ENCODE measurements around the gene DPYSL3.
A peak's percentile ranks its signal among the peaks of the same experiment; 100 is the strongest.

DPYSL3 gene

DNA sequence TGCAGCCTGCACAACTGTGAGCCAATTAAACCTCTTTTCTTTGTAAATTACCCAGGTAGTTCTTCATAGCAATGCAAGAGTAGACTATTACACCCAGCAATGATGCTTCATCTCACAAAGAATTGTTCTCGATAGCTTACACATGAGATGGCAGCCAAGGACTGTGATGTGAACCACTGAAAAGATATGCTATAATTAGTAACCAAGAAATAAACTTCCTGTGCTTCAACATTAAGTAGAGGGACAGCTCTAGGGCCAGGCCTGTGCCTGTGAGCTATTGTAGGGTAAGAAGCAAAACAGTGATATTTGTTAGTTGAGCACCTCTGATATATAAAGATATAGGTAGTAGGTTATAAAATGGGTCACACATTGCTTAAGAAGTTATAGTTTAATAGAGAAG lies 41.8 kb upstream of the DPYSL3 start:
- Histone ChIP-seq H3K9ac (ENCODE audit: low read length) (no peak overlapping the region), H3K4ac (ENCODE audit: low read depth in 1 of 2, low read length in 2 of 2) (no peak overlapping the region), H3K4me1 (ENCODE audit: control insufficient read depth, insufficient read depth, low read depth, low read length) (no peaks in the 10 kb centered on the region), H3K4me2 (ENCODE audit: low read length, poor library complexity, severe bottlenecking) (no peak overlapping the region), H3K36me3 (ENCODE audit: control insufficient read depth in 1 of 2, insufficient read depth in 2 of 2, low read depth in 1 of 2, low read length in 2 of 2) (no peaks in the 10 kb centered on the region), H3K9me3 (ENCODE audit: control insufficient read depth, low read length) (no peaks in the 10 kb centered on the region), H2BK120ac (ENCODE audit: low read depth, low read length) (no peak overlapping the region), H3K27ac (ENCODE audit: low read length, poor library complexity, severe bottlenecking) (no peak overlapping the region), H3K14ac (ENCODE audit: low read length in 2 of 2) (no peak overlapping the region), H4K8ac (ENCODE audit: low read length) (no peak overlapping the region), H3K27me3 (ENCODE audit: control insufficient read depth in 1 of 2, insufficient read depth in 1 of 2, low read length in 2 of 2) (no peaks in the 10 kb centered on the region), H4K91ac (ENCODE audit: low read length) (no peak overlapping the region), H3K79me1 (replicated peaks; ENCODE audit: low read length, poor library complexity, severe bottlenecking) (no peaks in the 10 kb centered on the region), H2BK5ac (ENCODE audit: low read depth, low read length, poor library complexity, severe bottlenecking) (no peak overlapping the region), H3K23ac (ENCODE audit: low read length in 2 of 2) (no peak overlapping the region), H3K4me3 (ENCODE audit: insufficient read depth in 1 of 2, low read depth in 1 of 2, low read length in 2 of 2) (no peak overlapping the region), H3K18ac (ENCODE audit: low read depth in 1 of 2, low read length in 2 of 2) (peak overlapping the region in 1 of 2 experiments; percentile 9), H2BK12ac (ENCODE audit: low read length in 2 of 2) (no peak overlapping the region), H2BK15ac (ENCODE audit: low read depth, poor library complexity, severe bottlenecking) (no peak overlapping the region), H2AK5ac (ENCODE audit: low read length, severe bottlenecking) (no peak overlapping the region), H2AFZ (ENCODE audit: low read depth, low read length) (no peak overlapping the region)
- peak; percentile 36 for DNase-seq
- 17% methylated on average over 1 of the region's 1 CpG for WGBS

DNA sequence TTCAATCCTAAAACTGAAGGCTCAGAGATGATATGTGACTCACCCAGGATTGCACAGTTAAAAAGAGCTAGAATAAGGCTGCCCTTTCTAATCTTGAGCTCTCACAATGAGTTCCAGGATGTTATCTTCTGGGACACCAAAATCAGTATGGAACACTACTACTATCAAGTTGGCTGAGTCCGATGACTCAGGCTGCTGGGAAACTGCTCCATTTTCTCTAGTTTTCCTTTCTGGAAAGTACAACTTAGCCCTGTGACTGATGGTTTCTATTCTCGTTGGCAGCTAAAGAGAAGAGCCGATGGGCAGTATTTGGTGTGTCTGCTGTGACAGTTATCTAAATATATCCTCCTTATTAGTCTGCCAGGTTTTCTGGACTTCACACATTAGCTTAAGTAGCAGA lies 37.9 kb upstream of the DPYSL3 start:
- Histone ChIP-seq H3K79me1 (replicated peaks; ENCODE audit: low read length, poor library complexity, severe bottlenecking) (no peaks in the 10 kb centered on the region), H2BK15ac (ENCODE audit: low read depth, poor library complexity, severe bottlenecking) (no peak overlapping the region)

DNA sequence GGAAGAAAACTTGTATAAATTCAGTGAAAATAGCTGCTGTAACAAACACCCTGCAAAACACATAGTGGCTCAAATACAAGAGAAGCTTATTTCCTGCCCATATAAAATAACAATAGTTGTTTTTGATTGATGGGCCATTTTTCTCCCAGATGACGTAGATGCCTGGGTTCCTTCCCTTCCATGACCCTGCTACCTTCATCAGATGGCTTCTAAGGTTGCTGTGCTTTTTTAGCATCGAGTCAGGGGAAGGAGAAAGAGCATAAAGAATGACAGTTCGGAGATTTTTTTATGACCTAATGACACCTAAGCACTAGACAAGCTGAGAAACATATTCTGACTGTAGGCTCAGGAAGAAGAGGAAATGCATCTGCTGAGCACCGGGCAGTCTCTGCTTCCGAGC lies 34.7 kb upstream of the DPYSL3 start:
- no peak overlapping the region for H4K91ac ChIP-seq (ENCODE audit: low read length)
- 71% methylated on average over 4 of the region's 5 CpGs for WGBS

More for the DNA sequence above, 37.9 kb upstream of the DPYSL3 start:
- Histone ChIP-seq H3K18ac (ENCODE audit: low read depth in 1 of 2, low read length in 2 of 2) (no peak overlapping the region), H3K36me3 (ENCODE audit: control insufficient read depth in 1 of 2, insufficient read depth in 2 of 2, low read depth in 1 of 2, low read length in 2 of 2) (no peaks in the 10 kb centered on the region), H2BK120ac (ENCODE audit: low read depth, low read length) (no peak overlapping the region), H3K4me3 (ENCODE audit: insufficient read depth in 1 of 2, low read depth in 1 of 2, low read length in 2 of 2) (no peak overlapping the region), H3K9ac (ENCODE audit: low read length) (peak overlapping the region; percentile 67), H2BK5ac (ENCODE audit: low read depth, low read length, poor library complexity, severe bottlenecking) (no peak overlapping the region), H3K4me1 (ENCODE audit: control insufficient read depth, insufficient read depth, low read depth, low read length) (no peaks in the 10 kb centered on the region), H3K27ac (ENCODE audit: low read length, poor library complexity, severe bottlenecking) (no peak overlapping the region), H3K4ac (ENCODE audit: low read depth in 1 of 2, low read length in 2 of 2) (no peak overlapping the region), H3K27me3 (ENCODE audit: control insufficient read depth in 1 of 2, insufficient read depth in 1 of 2, low read length in 2 of 2) (no peaks in the 10 kb centered on the region), H2BK12ac (ENCODE audit: low read length in 2 of 2) (no peak overlapping the region), H3K23ac (ENCODE audit: low read length in 2 of 2) (no peak overlapping the region), H2AK5ac (ENCODE audit: low read length, severe bottlenecking) (no peak overlapping the region), H4K8ac (ENCODE audit: low read length) (no peak overlapping the region), H3K4me2 (ENCODE audit: low read length, poor library complexity, severe bottlenecking) (no peak overlapping the region), H3K9me3 (ENCODE audit: control insufficient read depth, low read length) (no peaks in the 10 kb centered on the region), H4K91ac (ENCODE audit: low read length) (no peak overlapping the region), H3K14ac (ENCODE audit: low read length in 2 of 2) (no peak overlapping the region), H2AFZ (ENCODE audit: low read depth, low read length) (no peak overlapping the region)
- WGBS: 77% methylated on average over 2 of the region's 3 CpGs
- DNase-seq: peak; percentile 67

DNA sequence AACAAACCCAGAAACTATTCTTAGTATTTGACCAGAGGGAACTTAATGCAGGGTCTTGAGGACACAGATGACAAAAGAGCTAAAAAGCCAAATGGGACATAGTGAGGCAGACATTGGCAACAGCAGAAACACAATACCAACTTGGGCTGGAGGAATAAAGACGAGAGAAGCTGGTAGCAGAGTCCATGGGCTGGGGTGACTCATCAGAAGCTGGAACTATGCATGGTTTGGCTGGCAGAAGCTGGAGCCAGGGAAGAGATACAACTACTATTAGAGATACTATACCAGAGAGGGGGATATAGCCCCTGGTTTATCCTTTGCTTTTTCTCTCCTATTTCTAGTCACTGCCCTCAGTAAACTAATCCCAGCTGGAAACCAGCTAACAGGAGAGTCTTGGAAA lies 29.2 kb upstream of the DPYSL3 start:
- Histone ChIP-seq H4K8ac (ENCODE audit: low read length) (no peak overlapping the region), H2BK5ac (ENCODE audit: low read depth, low read length, poor library complexity, severe bottlenecking) (no peak overlapping the region), H2AK5ac (ENCODE audit: low read length, severe bottlenecking) (no peak overlapping the region), H3K36me3 (ENCODE audit: control insufficient read depth in 1 of 2, insufficient read depth in 2 of 2, low read depth in 1 of 2, low read length in 2 of 2) (no peaks in the 10 kb centered on the region), H3K4me3 (ENCODE audit: insufficient read depth in 1 of 2, low read depth in 1 of 2, low read length in 2 of 2) (no peak overlapping the region), H2BK120ac (ENCODE audit: low read depth, low read length) (no peak overlapping the region), H3K23ac (ENCODE audit: low read length in 2 of 2) (no peak overlapping the region), H3K14ac (ENCODE audit: low read length in 2 of 2) (no peak overlapping the region), H3K27me3 (ENCODE audit: control insufficient read depth in 1 of 2, insufficient read depth in 1 of 2, low read length in 2 of 2) (no peaks in the 10 kb centered on the region), H3K4me2 (ENCODE audit: low read length, poor library complexity, severe bottlenecking) (no peak overlapping the region), H2BK15ac (ENCODE audit: low read depth, poor library complexity, severe bottlenecking) (no peak overlapping the region), H3K4ac (ENCODE audit: low read depth in 1 of 2, low read length in 2 of 2) (no peak overlapping the region), H3K18ac (ENCODE audit: low read depth in 1 of 2, low read length in 2 of 2) (no peak overlapping the region), H2AFZ (ENCODE audit: low read depth, low read length) (no peak overlapping the region), H4K91ac (ENCODE audit: low read length) (no peak overlapping the region), H3K9me3 (ENCODE audit: control insufficient read depth, low read length) (no peaks in the 10 kb centered on the region), H3K79me1 (replicated peaks; ENCODE audit: low read length, poor library complexity, severe bottlenecking) (no peaks in the 10 kb centered on the region), H3K9ac (ENCODE audit: low read length) (no peak overlapping the region), H3K4me1 (ENCODE audit: control insufficient read depth, insufficient read depth, low read depth, low read length) (peaks cover 4% of the 10 kb centered on the region), H2BK12ac (ENCODE audit: low read length in 2 of 2) (no peak overlapping the region), H3K27ac (ENCODE audit: low read length, poor library complexity, severe bottlenecking) (peak overlapping the region; percentile 36)
- DNase-seq: peak; percentile 49
- WGBS: 15% methylated on average over 1 of the region's 1 CpG

More for the DNA sequence above, 34.7 kb upstream of the DPYSL3 start:
- no peak overlapping the region for H3K4me3 ChIP-seq (ENCODE audit: insufficient read depth in 1 of 2, low read depth in 1 of 2, low read length in 2 of 2)
- H2AFZ ChIP-seq (ENCODE audit: low read depth, low read length): no peak overlapping the region
- no peaks in the 10 kb centered on the region for H3K79me1 ChIP-seq (replicated peaks; ENCODE audit: low read length, poor library complexity, severe bottlenecking)
- H3K4me1 ChIP-seq (ENCODE audit: control insufficient read depth, insufficient read depth, low read depth, low read length): no peaks in the 10 kb centered on the region
- no peak overlapping the region for H2BK5ac ChIP-seq (ENCODE audit: low read depth, low read length, poor library complexity, severe bottlenecking)
- no peaks in the 10 kb centered on the region for H3K27me3 ChIP-seq (ENCODE audit: control insufficient read depth in 1 of 2, insufficient read depth in 1 of 2, low read length in 2 of 2)
- H3K9me3 ChIP-seq (ENCODE audit: control insufficient read depth, low read length): no peaks in the 10 kb centered on the region
- no peak overlapping the region for H2BK12ac ChIP-seq (ENCODE audit: low read length in 2 of 2)
- no peak for DNase-seq
- no peak overlapping the region for H4K8ac ChIP-seq (ENCODE audit: low read length)
- no peak overlapping the region for H2AK5ac ChIP-seq (ENCODE audit: low read length, severe bottlenecking)
- no peak overlapping the region for H3K23ac ChIP-seq (ENCODE audit: low read length in 2 of 2)
- H3K4ac ChIP-seq (ENCODE audit: low read depth in 1 of 2, low read length in 2 of 2): no peak overlapping the region
- H3K9ac ChIP-seq (ENCODE audit: low read length): no peak overlapping the region
- no peak overlapping the region for H3K27ac ChIP-seq (ENCODE audit: low read length, poor library complexity, severe bottlenecking)
- H3K14ac ChIP-seq (ENCODE audit: low read length in 2 of 2): no peak overlapping the region
- no peak overlapping the region for H3K18ac ChIP-seq (ENCODE audit: low read depth in 1 of 2, low read length in 2 of 2)
- no peak overlapping the region for H2BK15ac ChIP-seq (ENCODE audit: low read depth, poor library complexity, severe bottlenecking)
- no peaks in the 10 kb centered on the region for H3K36me3 ChIP-seq (ENCODE audit: control insufficient read depth in 1 of 2, insufficient read depth in 2 of 2, low read depth in 1 of 2, low read length in 2 of 2)
- no peak overlapping the region for H2BK120ac ChIP-seq (ENCODE audit: low read depth, low read length)
- H3K4me2 ChIP-seq (ENCODE audit: low read length, poor library complexity, severe bottlenecking): no peak overlapping the region
